A549 (cell line): ENCODE measurements around the gene TRUB2. TPM values are rescaled to one million over a fixed set of nuclear protein-coding genes. Genes with fewer than 3 reads are reported as not detected.

Source experiments
- ATAC-seq, 2 experiments: fragments of 200-7000 bp in 1 of 2; fragments of >200 bp in 1 of 2; cut with Nextera tagmentation in 1 of 2; cut with Tn5 transposase in 1 of 2; 3 replicates each; pipeline versions ENCODE4 v1.8.0 to v1.9.1; 2018 to 2020; ENCODE audit warnings: mild to moderate bottlenecking in 1 of 2, moderate library complexity in 1 of 2
- CTCF ChIA-PET: fragments of 300-600 bp; sonication (Branson Sonifier 250); formaldehyde crosslinking; extraction: SDS; loops from one replicate; lab custom pipeline; 2021; ENCODE audit warnings: antibody characterized with exemption, inconsistent platforms; lab: Yijun Ruan, JAX
- POLR2A ChIA-PET: fragments of 350-600 bp; formaldehyde crosslinking; extraction: SDS; loops from one replicate; lab custom pipeline; 2021; ENCODE audit warnings: antibody characterized with exemption, inconsistent platforms; lab: Yijun Ruan, JAX
- DNase-seq, 2 experiments: peaks; one replicate each; pipeline versions ENCODE4 v3.0.0 to v3.0.0-alpha.2; 2011 to 2016; ENCODE audit warnings: low read depth in 1 of 2, low spot score in 1 of 2
- FAIRE-seq: peaks from 2 replicates; lab custom pipeline; 2011; peaks lifted over from hg19 to GRCh38; lab: Jason Lieb, UNC
- H3K27ac ChIP-seq, 2 experiments: fragments of >200 bp; sonication (Bioruptor Twin); formaldehyde crosslinking; 3 replicates each; pipeline ENCODE4 v1.5.1; 2016 to 2017
- H3K4me1 ChIP-seq: fragments of >200 bp; sonication (Bioruptor Twin); formaldehyde crosslinking; 3 replicates; pipeline ENCODE4 v1.6.1; 2016
- H3K4me2 ChIP-seq: fragments of >200 bp; sonication (Bioruptor Twin); formaldehyde crosslinking; 3 replicates; pipeline ENCODE4 v1.6.1; 2016
- H3K4me3 ChIP-seq: fragments of >200 bp; sonication (Bioruptor Twin); formaldehyde crosslinking; 3 replicates; pipeline ENCODE4 v1.5.1; 2016
- H3K9me3 ChIP-seq: fragments of >200 bp; sonication (Bioruptor Twin); formaldehyde crosslinking; 3 replicates; pipeline ENCODE4 v1.6.1; 2016
- BCL3 ChIP-seq: fragments of >200 bp; sonication (Bioruptor Twin); formaldehyde crosslinking; IDR thresholded peaks from 3 replicates; pipeline ENCODE4 v1.6.1; 2016
- BHLHE40 ChIP-seq: IDR thresholded peaks from 2 replicates; pipeline ENCODE4 v1.6.1; 2012; ENCODE audit warnings: low read depth, low read length, inconsistent platforms
- CBX8 ChIP-seq: fragments of 200-600 bp; sonication (generic); IDR thresholded peaks from 2 replicates; pipeline ENCODE4 v1.6.1; 2016
- CEBPB ChIP-seq, 2 experiments: fragments of >200 bp in 1 of 2; sonication (Bioruptor Twin) in 1 of 2; formaldehyde crosslinking in 1 of 2; IDR thresholded peaks; 2 replicates each; pipeline ENCODE4 v1.6.1; 2012 to 2016
- CTCF ChIP-seq: fragments of >200 bp; sonication (Bioruptor Twin); formaldehyde crosslinking; IDR thresholded peaks from 3 replicates; pipeline ENCODE4 v1.5.1; 2016
- ELK1 ChIP-seq: fragments of 150-350 bp; IDR thresholded peaks from 2 replicates; pipeline ENCODE4 v1.6.1; 2014; ENCODE audit warnings: low read depth, mild to moderate bottlenecking, low read length
- EP300 ChIP-seq, 2 experiments: fragments of >200 bp; sonication (Bioruptor Twin); formaldehyde crosslinking; IDR thresholded peaks; 2 replicates in 1 of 2; 3 replicates in 1 of 2; pipeline ENCODE4 v1.6.1; 2016 to 2017
- ESRRA ChIP-seq: fragments of 150-350 bp; IDR thresholded peaks from 2 replicates; pipeline ENCODE4 v1.6.1; 2014; ENCODE audit warnings: mild to moderate bottlenecking, low read length, borderline replicate concordance
- FOSL2 ChIP-seq, 2 experiments: fragments of 450-650 bp in 1 of 2; fragments of >200 bp in 1 of 2; sonication (Bioruptor Twin) in 1 of 2; formaldehyde crosslinking; IDR thresholded peaks; 2 replicates each; pipeline versions ENCODE4 v1.5.0 to v1.6.1; 2016 to 2020; ENCODE audit warnings: mild to moderate bottlenecking in 1 of 2, moderate library complexity in 1 of 2
- GATA3 ChIP-seq: IDR thresholded peaks from 2 replicates; pipeline ENCODE4 v1.6.1; 2012; ENCODE audit warnings: borderline replicate concordance
- HDAC2 ChIP-seq: fragments of 200-600 bp; sonication (generic); IDR thresholded peaks from 2 replicates; pipeline ENCODE4 v1.6.1; 2016
- HEYL ChIP-seq: fragments of 250-450 bp; sonication (Bioruptor Pico); IDR thresholded peaks from 2 replicates; pipeline ENCODE4 v1.8.0; 2021; ENCODE audit warnings: mild to moderate bottlenecking, moderate library complexity
- HOXA7 ChIP-seq: fragments of 250-450 bp; sonication (Bioruptor Pico); IDR thresholded peaks from 2 replicates; pipeline ENCODE4 v1.5.0; 2020; ENCODE audit warnings: mild to moderate bottlenecking, moderate library complexity
- HOXB13 ChIP-seq: fragments of 250-450 bp; sonication (Bioruptor Pico); IDR thresholded peaks from 2 replicates; pipeline ENCODE4 v1.5.0; 2020; ENCODE audit warnings: low read depth, mild to moderate bottlenecking, moderate library complexity
- HOXB5 ChIP-seq: fragments of 250-450 bp; sonication (Bioruptor Pico); IDR thresholded peaks from 2 replicates; pipeline ENCODE4 v1.5.0; 2020; ENCODE audit warnings: mild to moderate bottlenecking, moderate library complexity
- JUN ChIP-seq, 2 experiments: fragments of >200 bp; sonication (Bioruptor Twin); formaldehyde crosslinking; IDR thresholded peaks; 2 replicates in 1 of 2; 3 replicates in 1 of 2; pipeline ENCODE4 v1.6.1; 2016 to 2017
- JUNB ChIP-seq: fragments of >200 bp; sonication (Bioruptor Twin); formaldehyde crosslinking; IDR thresholded peaks from 2 replicates; pipeline ENCODE4 v1.6.1; 2016
- KDM1A ChIP-seq: fragments of 200-600 bp; sonication (generic); IDR thresholded peaks from 2 replicates; pipeline ENCODE4 v1.6.1; 2016; ENCODE audit warnings: low read depth, mild to moderate bottlenecking
- MAFK ChIP-seq: fragments of 450-650 bp; IDR thresholded peaks from 2 replicates; pipeline ENCODE4 v1.6.1; 2014; ENCODE audit not compliant: partially characterized antibody
- MAX ChIP-seq: IDR thresholded peaks from 2 replicates; pipeline ENCODE4 v1.6.1; 2012
- MYC ChIP-seq: IDR thresholded peaks from 2 replicates; pipeline ENCODE4 v1.6.1; 2012; ENCODE audit warnings: mild to moderate bottlenecking, inconsistent platforms, low read length, improper control_type of control experiment, borderline replicate concordance
- POLR2A ChIP-seq: IDR thresholded peaks from 2 replicates; pipeline ENCODE4 v1.6.1; 2012; ENCODE audit warnings: mild to moderate bottlenecking, low read length
- RAD21 ChIP-seq, 2 experiments: fragments of >200 bp in 1 of 2; sonication (Bioruptor Twin) in 1 of 2; formaldehyde crosslinking in 1 of 2; IDR thresholded peaks in 1 of 2; conservative IDR thresholded peaks in 1 of 2; 2 replicates in 1 of 2; 3 replicates in 1 of 2; pipeline ENCODE4 v1.6.1; 2012 to 2018; ENCODE audit warnings: inconsistent platforms in 1 of 2
- RCOR1 ChIP-seq: fragments of 150-350 bp; IDR thresholded peaks from 2 replicates; pipeline ENCODE4 v1.6.1; 2014; ENCODE audit warnings: antibody characterized with exemption, low read length, low read depth
- REST ChIP-seq: fragments of 200-600 bp; sonication (generic); IDR thresholded peaks from 2 replicates; pipeline ENCODE4 v1.6.1; 2016; ENCODE audit warnings: antibody characterized with exemption, mild to moderate bottlenecking, moderate library complexity
- SMC3 ChIP-seq: fragments of >200 bp; sonication (Bioruptor Twin); formaldehyde crosslinking; IDR thresholded peaks from 3 replicates; pipeline ENCODE4 v1.6.1; 2018; ENCODE audit warnings: inconsistent platforms
- SREBF2 ChIP-seq: fragments of 450-650 bp; IDR thresholded peaks from 2 replicates; pipeline ENCODE4 v1.6.1; 2014; ENCODE audit warnings: mild to moderate bottlenecking, moderate library complexity
- TP53 ChIP-seq: fragments of 250-450 bp; sonication (Bioruptor Pico); IDR thresholded peaks from 2 replicates; pipeline ENCODE4 v1.5.0; 2021; ENCODE audit warnings: mild to moderate bottlenecking, moderate library complexity
- ZC3H11A ChIP-seq: fragments of 450-650 bp; IDR thresholded peaks from 2 replicates; pipeline ENCODE4 v1.6.1; 2014; ENCODE audit warnings: antibody characterized with exemption, mild to moderate bottlenecking
- ZFP36 ChIP-seq: fragments of 450-650 bp; IDR thresholded peaks from 2 replicates; pipeline ENCODE4 v1.6.1; 2014; ENCODE audit warnings: borderline replicate concordance; ENCODE audit not compliant: partially characterized antibody
- ZNF302 ChIP-seq: fragments of 250-450 bp; sonication (Bioruptor Pico); IDR thresholded peaks from 2 replicates; pipeline ENCODE4 v1.9.0; 2021; ENCODE audit warnings: inconsistent platforms, mild to moderate bottlenecking, moderate library complexity
- ZSCAN20 ChIP-seq: fragments of 250-450 bp; sonication (Bioruptor Pico); IDR thresholded peaks from 2 replicates; pipeline ENCODE4 v1.8.0; 2022; ENCODE audit warnings: mild to moderate bottlenecking, moderate library complexity
- WGBS: methylation state at CpG from one replicate; pipeline ENCODE4 v1.1.6; 2017; ENCODE audit errors: missing lambda C conversion rate; 5-methylcytosine and 5-hydroxymethylcytosine counted together
- polyA minus RNA-seq: library from RNA; depleted of rRNA, polyadenylated mRNA; stranded (reverse); fragments of >200 nt; gene quantifications from 2 replicates; pipeline ENCODE4 v1.2.3, GENCODE V29; 2011; rRNA and poly(A)+ RNA removed
- polyA plus RNA-seq, 4 experiments: library from polyadenylated mRNA; depleted of rRNA in 3 of 4; stranded (reverse); fragments of >200 nt; fragmentation: RNase III in 1 of 4; extraction: RNeasy Plus Mini Kit Qiagen cat#74134 plus additional on column Dnase treatment in 1 of 4; gene quantifications; 2 replicates in 3 of 4; 3 replicates in 1 of 4; pipeline ENCODE4 v1.2.3, GENCODE V29; 2011 to 2017

The TRUB2 gene
- polyA plus RNA-seq (2011; rRNA removed): 29.0 and 43.4 TPM in 2 replicates
- polyA plus RNA-seq (2012; cell fraction: cytosol; rRNA removed): 24.6 and 35.4 TPM in 2 replicates
- polyA plus RNA-seq (2012; cell fraction: nucleus; rRNA removed): 24.0 and 24.5 TPM in 2 replicates
- polyA plus RNA-seq (2017; fragmentation: RNase III; extraction: RNeasy Plus Mini Kit Qiagen cat#74134 plus additional on column Dnase treatment): 35.3 to 39.0 TPM (median 38.7 TPM) in 3 replicates
- 49.5 and 60.3 TPM in 2 replicates for polyA minus RNA-seq

- Histone ChIP-seq H3K4me1 (peaks cover 20% of the 10 kb centered on the region), H3K4me2 (peak within 1 kb of the TSS; percentile 95), H3K27ac (peak within 1 kb of the TSS; percentile 97 to 99), H3K9me3 (no peaks in the 10 kb centered on the region), H3K4me3 (peak within 1 kb of the TSS; percentile 74)
- ChIA-PET CTCF (interaction anchor here (1.8 to 3.6 kb wide), 4 partner anchors 10 to 27 kb away, joined by 4 to 19 read pairs (median 9); no protein-coding TSS in a partner anchor), POLR2A (no interaction called here)
- WGBS: under 1% methylated on average over 59 of the region's 83 CpGs
- ATAC-seq (peak; percentile 96 to 99), DNase-seq (peak; percentile 96 to 97), FAIRE-seq (no peak)
- no peak for TF ChIP-seq ESRRA
- TF ChIP-seq ZFP36: no peak
- no peak for TF ChIP-seq CBX8
- no peak for TF ChIP-seq HDAC2
- no peak for TF ChIP-seq CTCF
- TF ChIP-seq HOXA7 (CRISPR knock-in tag): no peak
- TF ChIP-seq REST: no peak
- TF ChIP-seq HEYL (CRISPR knock-in tag): no peak
- no peak for TF ChIP-seq SREBF2
- peak; percentile 38 for TF ChIP-seq MAFK
- no peak for TF ChIP-seq ZSCAN20 (CRISPR knock-in tag)
- peak; percentile 99 for TF ChIP-seq MYC
- no peak for TF ChIP-seq GATA3
- no peak for TF ChIP-seq HOXB13
- TF ChIP-seq BHLHE40: no peak
- no peak for TF ChIP-seq SMC3
- TF ChIP-seq TP53: 0 out of 2 replicates have a peak, but pooled peaks have one; percentile 10
- no peak for TF ChIP-seq KDM1A
- TF ChIP-seq MAX: peak; percentile 98
- no peak for TF ChIP-seq HOXB5 (CRISPR knock-in tag)
- TF ChIP-seq JUN (IDR thresholded peaks at IDR 0.05): peak; percentile 76 to 93
- TF ChIP-seq BCL3: 0 out of 3 replicates have a peak, but pooled peaks have one; percentile 9
- peak; percentile 4; the same call in 1 of the 2 replicates for TF ChIP-seq ZC3H11A
- TF ChIP-seq ZNF302 (CRISPR knock-in tag): no peak
- TF ChIP-seq EP300 (IDR thresholded peaks at IDR 0.05): no peak
- TF ChIP-seq FOSL2 (IDR thresholded peaks at IDR 0.05): no peak
- peak; percentile 54; the same call in 1 of the 2 replicates for TF ChIP-seq FOSL2 (CRISPR knock-in tag; IDR thresholded peaks at IDR 0.05)
- TF ChIP-seq RCOR1: no peak
- peak in 1 of 2 experiments; percentile 6; a peak in 2 of 5 replicates for TF ChIP-seq RAD21 (conservative IDR thresholded peaks at IDR 0.05 in 1 of 2, IDR thresholded peaks at IDR 0.05 in 1 of 2)
- TF ChIP-seq JUNB: no peak
- no peak for TF ChIP-seq ELK1
- peak; percentile 61 for TF ChIP-seq POLR2A
- TF ChIP-seq CEBPB (IDR thresholded peaks at IDR 0.05): peak in 1 of 2 experiments; percentile 48; a peak in 2 of 4 replicates
Measured at GRCh38 chr9:128322404-128323211, at the start of gene TRUB2, which contains the start of gene COQ4. TSS of gene TRUB2 (minus strand) at chr9:128322447. CDS start at chr9:128322408, 39 bp downstream. TSS of gene COQ4 (plus strand) at chr9:128322839. CDS start at chr9:128322859, 20 bp downstream.
